Measurements from ENCODE around the gene SLC27A2. TPM values are rescaled to one million over a fixed set of nuclear protein-coding genes. Genes with fewer than 3 reads are reported as not detected.
"Not testable (repeated sequence)": the region's sequence is repeated elsewhere in the genome, so short reads cannot be mapped to it uniquely, and the experiment has no call there.

Gene SLC27A2
- total RNA-seq, 2 experiments from 2014 or later = 36.4 to 54.0 TPM

DNA sequence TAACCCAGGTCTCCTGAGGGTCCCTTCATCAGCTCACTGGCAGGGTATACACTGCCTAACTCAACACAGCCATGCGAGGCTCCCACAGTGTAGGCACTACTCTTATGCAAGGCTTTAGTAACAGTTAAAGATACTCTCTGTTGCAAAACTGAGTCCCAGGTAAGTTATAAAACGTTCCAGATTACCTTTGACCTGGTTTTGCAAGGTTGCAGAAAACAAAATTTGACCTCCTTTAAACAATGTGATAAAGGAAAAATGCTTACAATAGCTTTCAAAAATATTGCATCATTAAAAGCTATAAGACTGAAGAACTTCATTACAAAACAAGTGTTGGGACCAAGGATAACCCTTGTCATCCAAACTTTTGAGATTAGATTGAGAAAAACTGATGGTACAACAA lies 5.5 kb downstream of the SLC27A2 start:
- Mint-ChIP-seq H3K9me3 (ENCODE audit: low read depth) (no peaks in the 10 kb centered on the region), H3K27ac (no peak overlapping the region), H3K4me1 (peaks cover 63% of the 10 kb centered on the region), H3K4me3 (no peak overlapping the region), H3K36me3 (peaks cover 55% of the 10 kb centered on the region), H3K27me3 (no peaks in the 10 kb centered on the region)
- CTCF ChIA-PET = interaction anchor here (1.1 to 1.8 kb wide), 2 partner anchors 54 to 129 kb away, joined by 3 to 5 read pairs; no protein-coding TSS in a partner anchor
- DNase-seq = no peak
- no peak for ATAC-seq

DNA sequence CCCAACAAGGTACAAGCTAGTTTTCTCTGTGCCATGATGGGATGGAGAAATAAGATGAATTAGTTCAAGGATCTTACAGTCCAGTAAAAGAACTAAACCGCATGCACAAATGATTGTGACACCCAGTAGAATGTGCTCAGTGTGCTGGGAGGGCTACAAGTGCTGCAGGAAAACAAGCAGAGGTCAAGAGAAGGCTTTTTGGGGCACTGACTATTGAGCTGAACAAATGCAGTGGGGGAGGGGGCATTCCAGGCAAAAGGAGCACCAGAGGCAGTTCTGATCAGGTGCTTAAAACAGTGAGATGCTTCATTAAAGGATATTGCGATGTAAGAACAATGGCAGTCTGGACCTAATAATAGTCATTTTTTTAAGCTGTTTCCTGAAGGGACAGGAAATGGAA lies 6.0 kb downstream of the SLC27A2 start:
- DNase-seq (no peak), ATAC-seq (no peak)
- Mint-ChIP-seq H3K27ac (no peak overlapping the region), H3K36me3 (peaks cover 58% of the 10 kb centered on the region), H3K4me1 (peaks cover 66% of the 10 kb centered on the region), H3K27me3 (no peaks in the 10 kb centered on the region), H3K4me3 (no peak overlapping the region), H3K9me3 (ENCODE audit: low read depth) (no peaks in the 10 kb centered on the region)
- CTCF ChIA-PET = interaction anchor here (1.1 kb wide), 1 partner anchor 128 kb away, joined by 3 read pairs; no protein-coding TSS in a partner anchor

DNA sequence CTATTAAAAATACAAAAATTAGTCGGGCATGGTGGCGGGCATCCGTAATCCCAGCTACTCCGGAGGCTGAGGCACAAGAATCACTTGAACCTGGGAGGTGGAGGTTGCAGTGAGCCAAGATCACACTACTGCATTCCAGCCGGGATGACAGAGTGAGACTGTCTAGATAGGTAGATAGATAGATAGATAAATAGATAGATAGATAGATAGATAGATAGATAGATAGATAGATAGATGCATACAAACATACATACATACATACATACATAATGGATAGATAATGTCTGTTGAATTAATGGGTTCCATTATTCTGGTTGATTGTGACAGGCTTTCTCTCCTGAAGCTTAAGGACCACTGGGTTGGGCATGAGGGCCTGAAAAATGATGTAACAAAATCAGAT lies 6.8 kb downstream of the SLC27A2 start:
- not testable (repeated sequence) for H3K27me3 Mint-ChIP-seq; H3K27ac Mint-ChIP-seq; DNase-seq; H3K4me3 Mint-ChIP-seq; ATAC-seq; H3K9me3 Mint-ChIP-seq (ENCODE audit: low read depth)
- Mint-ChIP-seq H3K36me3 (peaks cover 60% of the 10 kb centered on the region), H3K4me1 (peaks cover 63% of the 10 kb centered on the region)
- CTCF ChIA-PET = interaction anchor here (0.6 to 1.1 kb wide), 2 partner anchors 45 to 127 kb away, joined by 3 read pairs; no protein-coding TSS in a partner anchor

DNA sequence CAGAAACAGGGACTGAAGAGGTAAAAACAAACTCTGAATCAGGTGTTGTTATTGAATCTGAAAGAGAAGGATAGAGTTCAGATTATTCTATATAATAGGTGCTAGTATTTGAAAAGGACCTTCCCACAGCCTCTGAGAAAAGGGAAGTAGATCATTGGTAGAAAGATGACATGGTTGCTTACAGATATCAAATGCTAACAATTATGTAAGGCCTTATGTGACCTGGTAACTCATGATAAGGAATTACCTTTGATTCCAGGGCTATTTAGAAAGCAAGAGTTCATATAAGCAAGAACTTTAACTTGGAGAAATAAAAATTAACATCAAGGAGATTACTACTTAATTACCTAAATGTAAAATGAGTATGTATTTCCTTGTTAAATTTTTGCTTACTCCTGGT lies 7.6 kb downstream of the SLC27A2 start:
- no peaks in the 10 kb centered on the region for H3K27me3 Mint-ChIP-seq
- H3K27ac Mint-ChIP-seq = peak overlapping the region; percentile 38
- DNase-seq (no peak), ATAC-seq (no peak)
- CTCF ChIA-PET = interaction anchor here (1.0 to 1.6 kb wide), 2 partner anchors 9 to 19 kb away, joined by 3 to 6 read pairs; no protein-coding TSS in a partner anchor
- no peaks in the 10 kb centered on the region for H3K9me3 Mint-ChIP-seq (ENCODE audit: low read depth)
- peaks cover 65% of the 10 kb centered on the region for H3K36me3 Mint-ChIP-seq
- no peak overlapping the region for H3K4me3 Mint-ChIP-seq
- peaks cover 60% of the 10 kb centered on the region for H3K4me1 Mint-ChIP-seq

DNA sequence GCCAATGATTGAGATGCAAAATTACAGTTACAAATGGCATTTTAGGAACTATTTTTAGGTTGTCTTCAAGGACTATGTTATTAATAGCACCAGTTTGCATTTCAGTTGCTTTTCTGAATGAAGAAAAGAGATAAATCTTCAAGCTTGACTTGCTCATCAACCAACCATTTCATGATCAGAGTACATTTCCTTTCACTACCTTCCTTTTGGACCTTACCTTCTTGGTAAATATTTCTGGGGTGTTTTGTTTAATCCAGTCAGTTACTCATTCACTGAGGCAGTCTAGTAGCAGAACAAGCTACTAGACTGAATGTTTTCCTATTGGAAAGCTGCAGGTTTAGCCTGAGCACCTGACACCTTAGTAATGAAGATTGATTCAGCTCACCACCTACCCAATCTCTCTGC lies 8.2 kb downstream of the SLC27A2 start:
- Mint-ChIP-seq H3K27ac (no peak overlapping the region), H3K9me3 (ENCODE audit: low read depth) (no peaks in the 10 kb centered on the region), H3K27me3 (no peaks in the 10 kb centered on the region), H3K4me1 (peaks cover 58% of the 10 kb centered on the region), H3K4me3 (no peak overlapping the region), H3K36me3 (peaks cover 64% of the 10 kb centered on the region)
- DNase-seq = no peak
- CTCF ChIA-PET = interaction anchor here (1.0 to 1.6 kb wide), 2 partner anchors 10 to 18 kb away, joined by 3 to 6 read pairs; no protein-coding TSS in a partner anchor
- no peak for ATAC-seq

DNA sequence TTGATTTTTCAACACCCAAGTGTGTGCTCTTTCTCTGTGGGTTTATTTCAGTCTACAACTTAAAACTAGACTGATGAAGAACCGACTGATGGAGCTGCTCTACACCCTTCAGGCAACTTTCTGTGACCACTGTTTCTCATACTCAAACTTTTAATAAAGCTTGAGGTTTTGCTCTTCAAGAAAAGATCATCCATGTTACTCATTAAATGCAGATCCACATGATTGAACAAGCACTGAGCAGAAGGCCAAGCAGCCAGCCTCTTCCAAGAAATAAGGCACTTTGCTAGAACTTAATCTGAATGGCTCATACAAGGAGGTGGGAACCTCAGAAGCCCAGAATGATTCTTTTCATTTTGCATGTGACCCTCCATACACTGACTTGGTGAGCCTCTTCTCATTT lies 8.7 kb downstream of the SLC27A2 start:
- H3K27me3 Mint-ChIP-seq = no peaks in the 10 kb centered on the region
- no peak overlapping the region for H3K4me3 Mint-ChIP-seq
- no peak for DNase-seq
- H3K9me3 Mint-ChIP-seq (ENCODE audit: low read depth) = no peaks in the 10 kb centered on the region
- H3K27ac Mint-ChIP-seq = peak overlapping the region; percentile 42
- peak; percentile 30 for ATAC-seq
- CTCF ChIA-PET = interaction anchor here (1.0 to 1.6 kb wide), 3 partner anchors 9 to 18 kb away, joined by 3 to 6 read pairs (median 3); partner anchors contain the start of gene SLC27A2
- H3K4me1 Mint-ChIP-seq = peaks cover 57% of the 10 kb centered on the region
- peaks cover 63% of the 10 kb centered on the region for H3K36me3 Mint-ChIP-seq

DNA sequence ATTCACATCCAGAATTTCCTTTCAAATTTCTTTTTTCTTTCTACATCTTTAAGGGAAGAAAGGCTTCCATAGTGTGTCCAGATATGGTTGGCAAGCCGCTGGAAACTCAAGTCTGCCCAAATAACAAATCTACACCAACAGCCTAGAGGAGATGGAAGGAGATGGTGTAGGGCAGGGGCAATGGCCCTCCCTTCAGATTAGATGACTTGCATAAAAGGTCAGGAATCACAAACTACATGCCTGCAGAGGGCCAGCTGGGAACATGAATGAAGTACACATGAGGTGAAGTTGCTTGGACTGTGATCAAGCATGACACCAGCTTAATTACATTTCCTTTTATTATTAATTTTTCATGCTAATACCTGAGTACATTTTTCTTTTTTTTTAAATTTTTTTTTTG lies 10.2 kb downstream of the SLC27A2 start:
- H3K27ac Mint-ChIP-seq = no peak overlapping the region
- H3K27me3 Mint-ChIP-seq = no peaks in the 10 kb centered on the region
- no peak for DNase-seq
- CTCF ChIA-PET = interaction anchor here (0.9 to 2.3 kb wide), 3 partner anchors 7 to 122 kb away, joined by 3 to 9 read pairs (median 4); partner anchors contain the start of gene SLC27A2
- peaks cover 49% of the 10 kb centered on the region for H3K4me1 Mint-ChIP-seq
- H3K4me3 Mint-ChIP-seq = no peak overlapping the region
- no peaks in the 10 kb centered on the region for H3K9me3 Mint-ChIP-seq (ENCODE audit: low read depth)
- peaks cover 55% of the 10 kb centered on the region for H3K36me3 Mint-ChIP-seq
- ATAC-seq = no peak

DNA sequence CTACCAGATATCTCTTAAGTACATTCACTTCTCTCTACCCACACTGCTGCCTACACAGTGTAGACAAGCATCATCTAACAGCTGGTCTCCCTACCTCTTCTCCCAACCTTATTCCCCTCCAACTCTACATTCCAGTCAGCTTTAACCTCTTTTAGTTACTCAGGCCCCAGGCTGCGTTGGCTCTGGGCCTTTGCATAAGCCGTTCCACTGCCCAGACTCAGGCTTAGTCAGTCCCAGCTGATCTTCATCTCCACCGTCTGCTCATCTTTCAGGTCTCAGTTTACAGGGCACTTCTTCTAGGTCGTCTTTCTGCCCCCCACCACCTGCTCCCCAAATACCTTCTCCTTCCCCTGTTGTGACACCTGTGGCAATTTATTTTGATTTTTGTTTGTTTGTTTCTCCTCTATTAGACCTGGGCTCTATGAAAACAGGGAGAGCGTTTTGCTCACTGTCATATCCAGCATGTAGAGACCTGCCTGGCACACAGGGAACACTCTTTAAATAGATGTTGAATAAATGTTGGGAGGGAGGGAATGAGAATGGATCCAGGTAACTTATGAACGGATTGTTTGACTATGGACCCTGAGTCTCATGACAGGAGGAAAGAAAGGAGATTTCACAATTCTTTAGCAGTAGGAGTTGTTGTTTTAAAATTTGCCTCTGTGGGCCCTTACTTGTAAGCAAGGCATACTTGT lies 11.1 kb downstream of the SLC27A2 start:
- H3K4me1 Mint-ChIP-seq = peaks cover 42% of the 10 kb centered on the region
- no peak overlapping the region for H3K27ac Mint-ChIP-seq
- peaks cover 52% of the 10 kb centered on the region for H3K36me3 Mint-ChIP-seq

DNA sequence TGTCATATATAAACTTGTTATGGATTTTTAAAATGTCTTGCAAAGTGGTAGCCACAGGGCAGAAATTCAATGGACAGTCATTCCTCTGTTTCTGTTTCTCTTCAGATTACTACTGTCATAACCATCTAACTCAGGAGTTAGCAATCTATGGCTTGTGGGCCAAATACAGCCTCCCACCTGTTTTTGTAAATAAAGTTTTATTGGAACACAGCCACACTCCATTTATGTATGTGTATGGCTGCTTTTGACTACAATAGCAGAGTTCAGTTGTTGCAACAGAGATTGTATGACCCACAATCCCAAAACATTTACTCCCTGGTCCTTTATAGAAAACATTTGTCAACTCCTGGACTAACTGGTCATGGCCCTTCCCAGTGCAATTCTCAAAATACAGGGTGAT lies 20.0 kb downstream of the SLC27A2 start:
- no peak overlapping the region for H3K27ac Mint-ChIP-seq
- H3K4me1 Mint-ChIP-seq = no peaks in the 10 kb centered on the region
- H3K27me3 Mint-ChIP-seq = no peaks in the 10 kb centered on the region
- no peak for DNase-seq
- CTCF ChIA-PET = no interaction called here
- H3K4me3 Mint-ChIP-seq = no peak overlapping the region
- H3K9me3 Mint-ChIP-seq (ENCODE audit: low read depth) = no peaks in the 10 kb centered on the region
- H3K36me3 Mint-ChIP-seq = peaks cover 56% of the 10 kb centered on the region
- no peak for ATAC-seq

More for the DNA sequence above, 11.1 kb downstream of the SLC27A2 start:
- H3K9me3 Mint-ChIP-seq (ENCODE audit: low read depth) = no peaks in the 10 kb centered on the region
- ATAC-seq (no peak), DNase-seq (no peak)
- H3K4me3 Mint-ChIP-seq = no peak overlapping the region
- CTCF ChIA-PET = interaction anchor here (1.7 to 2.3 kb wide), 2 partner anchors 8 to 10 kb away, joined by 3 to 9 read pairs; partner anchors contain the start of gene SLC27A2
- no peaks in the 10 kb centered on the region for H3K27me3 Mint-ChIP-seq

DNA sequence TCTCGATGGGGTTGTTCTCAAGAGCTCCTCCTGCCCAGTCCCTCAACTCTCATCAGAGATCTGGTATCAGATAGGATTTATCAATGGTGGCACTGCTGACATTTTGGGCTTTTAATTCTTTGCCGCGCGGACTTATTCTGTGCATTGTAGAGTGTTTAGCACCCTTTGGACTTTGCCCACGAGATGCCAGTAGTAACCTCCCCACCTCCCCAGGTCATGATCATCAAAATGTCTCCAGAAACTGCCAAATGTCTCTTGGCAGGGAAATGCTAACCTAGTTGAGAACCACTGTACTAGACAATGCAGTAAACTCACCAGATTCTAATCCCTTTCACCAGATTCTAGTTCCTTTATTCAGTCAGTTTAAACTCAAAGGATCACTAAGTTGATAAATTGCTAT lies 24.0 kb downstream of the SLC27A2 start:
- no peaks in the 10 kb centered on the region for H3K27me3 Mint-ChIP-seq
- H3K27ac Mint-ChIP-seq = no peak overlapping the region
- DNase-seq (no peak), ATAC-seq (no peak)
- H3K4me3 Mint-ChIP-seq = no peak overlapping the region
- H3K36me3 Mint-ChIP-seq = peaks cover 79% of the 10 kb centered on the region
- H3K4me1 Mint-ChIP-seq = no peaks in the 10 kb centered on the region
- CTCF ChIA-PET = interaction anchor here (1.5 kb wide), 1 partner anchor 21 kb away, joined by 4 read pairs; no protein-coding TSS in a partner anchor
- no peaks in the 10 kb centered on the region for H3K9me3 Mint-ChIP-seq (ENCODE audit: low read depth)

DNA sequence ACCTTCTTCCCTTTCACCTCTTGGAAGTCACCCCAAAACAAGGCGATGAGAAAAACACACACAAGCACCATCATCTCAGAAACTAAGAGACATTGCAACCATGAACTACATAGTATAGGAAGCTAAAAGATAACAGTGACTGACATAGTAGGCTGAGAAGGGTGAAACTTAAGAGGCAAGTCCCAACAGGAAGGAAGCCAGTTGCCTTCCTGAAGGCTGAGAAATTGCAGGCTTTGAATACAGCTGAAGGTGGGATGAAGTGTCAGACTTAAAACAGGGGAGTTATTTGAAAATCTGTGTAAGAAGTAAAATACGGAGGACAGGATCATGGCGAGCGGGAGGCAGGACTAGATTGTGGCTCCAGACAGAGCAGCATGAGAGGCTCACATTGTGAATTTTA lies 27.8 kb downstream of the SLC27A2 start:
- H3K27ac Mint-ChIP-seq = no peak overlapping the region
- no peak for DNase-seq
- H3K36me3 Mint-ChIP-seq = peaks cover 78% of the 10 kb centered on the region

DNA sequence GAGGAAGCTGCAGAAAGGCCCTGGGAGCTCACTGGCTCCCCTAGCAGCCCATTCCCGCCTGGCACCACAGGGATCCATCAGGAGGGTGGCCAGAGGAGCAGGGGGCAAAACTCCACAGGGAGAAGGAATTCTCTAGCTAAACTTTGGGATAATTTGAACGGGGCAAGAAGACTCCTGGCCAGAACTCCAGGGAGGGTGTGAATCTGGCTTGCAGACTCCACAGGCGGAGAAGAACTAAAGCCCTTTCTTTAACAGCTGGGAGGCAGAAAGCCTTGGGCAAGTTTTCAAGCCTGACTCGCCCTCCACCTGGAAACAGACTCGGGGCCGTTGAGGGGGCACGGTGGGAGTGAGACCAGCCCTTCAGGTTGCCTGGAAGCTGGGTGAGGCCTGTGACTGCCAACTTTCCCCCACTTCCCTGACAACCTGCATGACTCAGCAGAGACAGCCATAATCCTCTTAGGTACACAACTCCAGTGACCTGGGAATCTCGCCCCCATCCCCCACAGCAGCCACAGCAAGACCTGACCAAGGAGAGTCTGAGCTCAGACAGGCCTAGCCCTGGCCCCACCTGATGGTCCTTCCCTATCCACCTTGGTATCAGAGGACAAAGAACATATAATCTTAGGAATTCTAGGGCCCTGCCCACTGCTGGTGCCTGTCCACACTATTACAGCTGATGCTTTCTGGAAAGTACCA lies 28.6 kb downstream of the SLC27A2 start:
- Mint-ChIP-seq H3K27me3 (no peaks in the 10 kb centered on the region), H3K9me3 (ENCODE audit: low read depth) (peaks cover 12% of the 10 kb centered on the region), H3K4me3 (no peak overlapping the region), H3K4me1 (no peaks in the 10 kb centered on the region), H3K27ac (no peak overlapping the region), H3K36me3 (peaks cover 75% of the 10 kb centered on the region)
- CTCF ChIA-PET = interaction anchor here (2.0 kb wide), 1 partner anchor 21 kb away, joined by 5 read pairs; no protein-coding TSS in a partner anchor
- no peak for DNase-seq
- no peak for ATAC-seq

More for the DNA sequence above, 27.8 kb downstream of the SLC27A2 start:
- H3K4me1 Mint-ChIP-seq = no peaks in the 10 kb centered on the region
- ATAC-seq = no peak
- H3K4me3 Mint-ChIP-seq = no peak overlapping the region
- H3K27me3 Mint-ChIP-seq = no peaks in the 10 kb centered on the region
- CTCF ChIA-PET = no interaction called here
- H3K9me3 Mint-ChIP-seq (ENCODE audit: low read depth) = peaks cover 12% of the 10 kb centered on the region

DNA sequence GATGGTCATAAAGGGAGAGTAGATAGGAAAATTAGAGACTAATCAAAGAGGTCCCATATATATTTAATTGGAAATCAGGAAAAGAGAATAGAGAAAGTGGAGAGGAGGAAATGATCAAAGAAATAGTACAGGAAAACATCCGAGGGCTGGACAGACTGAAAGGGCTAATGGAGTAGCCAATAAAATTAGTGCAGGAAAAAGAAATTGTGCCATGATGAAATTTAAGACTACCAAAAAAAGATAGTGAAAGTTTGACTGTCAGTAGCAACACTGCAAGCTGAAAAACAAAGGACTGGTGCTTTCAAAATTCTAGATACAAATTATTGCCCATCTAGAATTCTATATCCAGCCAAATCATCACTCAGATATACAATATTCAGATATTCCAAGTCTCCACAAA lies 36.3 kb downstream of the SLC27A2 start:
- H3K9me3 Mint-ChIP-seq (ENCODE audit: low read depth) = no peaks in the 10 kb centered on the region
- H3K27ac Mint-ChIP-seq = no peak overlapping the region
- H3K4me3 Mint-ChIP-seq = no peak overlapping the region
- peaks cover 1% of the 10 kb centered on the region for H3K4me1 Mint-ChIP-seq
- peaks cover 34% of the 10 kb centered on the region for H3K36me3 Mint-ChIP-seq
- DNase-seq (no peak), ATAC-seq (no peak)
- no peaks in the 10 kb centered on the region for H3K27me3 Mint-ChIP-seq
- CTCF ChIA-PET = interaction anchor here (0.7 kb wide), 1 partner anchor 1626 kb away, joined by 3 read pairs; no protein-coding TSS in a partner anchor

Measured in activated CD8-positive, alpha-beta memory T cell treated with anti-CD3 and anti-CD28 coated beads, Interleukin-2, amount 10 ng/mL, durations not matched to agents 7 days and 5 days (primary cell).